A673 (cell line): Measurements from ENCODE around the gene TUBGCP3. TPM values are rescaled to one million over a fixed set of nuclear protein-coding genes. Genes with fewer than 3 reads are reported as not detected.

Source experiments
- BruUV-seq: library from RNA; stranded (reverse); fragments of 400-500 nt; replicated peaks from 2 replicates; lab custom pipeline; 2021; lab: Mats Ljungman, UMichigan
- CTCF ChIA-PET: fragments of 300-600 bp; sonication (Branson Sonifier 250); formaldehyde crosslinking; loops from one replicate; lab custom pipeline; 2022; ENCODE audit warnings: antibody characterized with exemption; lab: Charles Lee
- POLR2A ChIA-PET: fragments of 300-600 bp; sonication (Branson Sonifier 250); formaldehyde crosslinking; loops from one replicate; lab custom pipeline; 2022; ENCODE audit warnings: antibody characterized with exemption; ENCODE audit not compliant: low non-redundant PET; lab: Charles Lee
- DNase-seq: peaks from one replicate; pipeline ENCODE4 v3.0.0-alpha.2; 2015; ENCODE audit warnings: low spot score
- H3K27ac ChIP-seq: fragments of 200-600 bp; sonication (generic); 2 replicates; pipeline ENCODE4 v1.5.1; 2016; ENCODE audit warnings: mixed run types, low read depth, mild to moderate bottlenecking, mixed read lengths, antibody characterized with exemption, low read length; ENCODE audit not compliant: poor library complexity, severe bottlenecking
- H3K27me3 ChIP-seq: fragments of 200-600 bp; sonication (generic); replicated peaks from 2 replicates; pipeline ENCODE4 v1.6.1; 2017; ENCODE audit warnings: mixed run types, low read depth, mild to moderate bottlenecking, mixed read lengths, antibody characterized with exemption, low read length; ENCODE audit not compliant: insufficient read depth, poor library complexity
- H3K36me3 ChIP-seq: fragments of 200-600 bp; sonication (generic); 2 replicates; pipeline ENCODE4 v1.6.1; 2016; ENCODE audit warnings: mixed run types, mild to moderate bottlenecking, mixed read lengths, antibody characterized with exemption, low read length; ENCODE audit not compliant: insufficient read depth, poor library complexity, severe bottlenecking
- H3K4me1 ChIP-seq: fragments of 200-600 bp; sonication (generic); 2 replicates; pipeline ENCODE4 v1.6.1; 2017; ENCODE audit warnings: mixed run types, mild to moderate bottlenecking, mixed read lengths, antibody characterized with exemption, low read length; ENCODE audit not compliant: insufficient read depth, poor library complexity, severe bottlenecking
- H3K4me3 ChIP-seq: fragments of 200-600 bp; sonication (generic); 2 replicates; pipeline ENCODE4 v1.5.1; 2016; ENCODE audit warnings: low read depth, mixed run types, mild to moderate bottlenecking, mixed read lengths, low read length; ENCODE audit not compliant: poor library complexity, severe bottlenecking
- H3K9me3 ChIP-seq: fragments of 200-600 bp; sonication (generic); 2 replicates; pipeline ENCODE4 v1.6.1; 2016; ENCODE audit warnings: mixed run types, low read depth, mild to moderate bottlenecking, mixed read lengths, antibody characterized with exemption, low read length; ENCODE audit not compliant: poor library complexity, severe bottlenecking
- CTCF ChIP-seq: fragments of 300-800, 200-600 bp; sonication (generic); conservative IDR thresholded peaks from 2 replicates; pipeline ENCODE4 v1.5.1; 2017; ENCODE audit warnings: low read depth, mild to moderate bottlenecking, antibody characterized with exemption, low read length, moderate library complexity, mixed read lengths
- EZH2 ChIP-seq: fragments of 200-600 bp; sonication (generic); IDR thresholded peaks from 2 replicates; pipeline ENCODE4 v1.6.1; 2017; ENCODE audit warnings: borderline replicate concordance, low read depth, mild to moderate bottlenecking, mixed read lengths, antibody characterized with exemption, low read length; ENCODE audit not compliant: poor library complexity, severe bottlenecking
- intact Hi-C: fragments of 100-400 bp; cut with micrococcal nuclease; formaldehyde crosslinking; loops from one replicate; pipeline ENCODE4 v1.10.0; 2022; ENCODE audit not compliant: unreplicated experiment
- total RNA-seq: library from RNA; stranded (reverse); gene quantifications from 2 replicates; pipeline ENCODE4 v1.2.3, GENCODE V29; 2021

The TUBGCP3 gene
- total RNA-seq, 1 experiment from 2014 or later, result 61.4 TPM

DNA sequence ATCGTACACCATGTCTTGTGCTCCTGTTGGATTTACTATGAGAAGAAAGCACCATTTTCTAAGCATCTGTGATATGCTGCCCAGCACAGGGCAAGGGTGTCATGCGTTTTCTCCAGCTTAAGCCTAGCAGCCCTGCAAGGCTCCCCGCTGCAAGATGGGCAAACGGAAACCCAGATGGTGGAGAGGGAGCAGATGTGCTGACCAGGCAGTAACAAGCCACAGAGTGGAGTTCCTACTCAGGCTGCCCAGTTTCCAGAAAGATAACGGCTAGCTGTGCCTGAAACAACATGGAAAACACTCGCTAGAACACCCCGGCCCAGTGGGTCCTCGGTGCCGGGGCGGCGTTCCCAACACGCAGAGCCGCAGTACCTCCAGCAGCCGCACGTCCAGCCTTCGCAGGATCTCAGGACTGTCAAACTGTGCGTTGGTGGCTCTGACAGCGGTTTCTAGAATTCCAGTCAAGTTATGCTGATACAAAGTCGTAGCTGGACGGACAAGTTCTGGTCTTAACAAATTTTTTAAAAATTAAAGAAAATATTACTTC lies 68.4 kb downstream of the TUBGCP3 start:
- Histone ChIP-seq H3K27me3 (no peaks in the 10 kb centered on the region), H3K9me3 (no peaks in the 10 kb centered on the region), H3K36me3 (peaks cover 37% of the 10 kb centered on the region), H3K4me1 (no peaks in the 10 kb centered on the region), H3K27ac (no peak overlapping the region), H3K4me3 (no peak overlapping the region)
- CTCF ChIA-PET, result no interaction called here
- DNase-seq, result no peak
- TF ChIP-seq CTCF, result no peak
- BruUV-seq, result no TSS peak
- POLR2A ChIA-PET, result no interaction called here
- intact Hi-C loops, result no loop called here

- no peaks in the 10 kb centered on the region for H3K27me3 ChIP-seq
- ChIA-PET POLR2A (interaction anchor here (0.5 kb wide), 1 partner anchor 175 kb away, joined by 13 read pairs; no protein-coding TSS in a partner anchor), CTCF (no interaction called here)
- H3K36me3 ChIP-seq, result peaks cover 26% of the 10 kb centered on the region
- no peak overlapping the region for H3K27ac ChIP-seq
- BruUV-seq, result no TSS peak
- no peaks in the 10 kb centered on the region for H3K4me1 ChIP-seq
- H3K9me3 ChIP-seq, result no peaks in the 10 kb centered on the region
- DNase-seq, result no peak
- H3K4me3 ChIP-seq, result no peak overlapping the region
- TF ChIP-seq CTCF, result no peak
- intact Hi-C loops, result no loop called here
These were observed 71.7 kb downstream of the TUBGCP3 start for GRCh38 chr13:112516218-112516617.

- TF ChIP-seq EZH2 (no peak), CTCF (no peak)
- intact Hi-C loops, result no loop called here
- no peak for DNase-seq
- ChIA-PET POLR2A (no interaction called here), CTCF (no interaction called here)
- Histone ChIP-seq H3K36me3 (peaks cover 22% of the 10 kb centered on the region), H3K4me1 (no peaks in the 10 kb centered on the region), H3K27ac (no peak overlapping the region), H3K4me3 (no peak overlapping the region), H3K9me3 (no peaks in the 10 kb centered on the region), H3K27me3 (no peaks in the 10 kb centered on the region)
- BruUV-seq, result no TSS peak
These were observed 74.2 kb downstream of the TUBGCP3 start for GRCh38 chr13:112513761-112514160.
